ENCODE measurements around the gene DHRS1.

DNA sequence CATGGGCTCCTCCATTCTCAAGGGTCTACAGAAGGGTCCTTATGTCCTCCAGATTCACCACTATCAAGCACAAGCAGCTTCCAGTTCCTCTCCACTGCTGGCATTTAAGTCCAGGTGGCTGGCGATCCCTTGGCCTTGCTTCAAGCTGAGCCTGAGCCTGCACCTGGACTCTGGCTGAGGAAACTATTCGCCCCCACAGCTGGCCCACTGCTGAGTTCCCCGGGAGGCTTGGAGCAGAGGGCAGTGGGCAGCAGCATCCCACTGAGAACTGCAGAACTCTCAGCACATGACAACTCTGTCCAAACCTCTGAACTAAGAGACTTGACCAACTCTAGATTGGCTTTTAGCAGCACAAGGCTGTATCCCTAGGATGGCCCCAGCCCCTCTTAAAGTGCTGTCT is 16.8 kb downstream of the DHRS1 start:
- TF ChIP-seq CTCF (conservative IDR thresholded peaks at IDR 0.05 in 1 of 2, IDR thresholded peaks at IDR 0.05 in 1 of 2; ENCODE audit: low read depth in 1 of 2, low read length in 2 of 2) = no peak
- no peak for TF ChIP-seq EZH2 (IDR thresholded peaks at IDR 0.05; ENCODE audit: low read length, missing control alignments)
